ENCODE measurements around the gene MAP3K15. TPM values are rescaled to one million over a fixed set of nuclear protein-coding genes. Genes with fewer than 3 reads are reported as not detected.

Gene MAP3K15
- total RNA-seq, 1 experiment from 2014 or later: 1.3 TPM

DNA sequence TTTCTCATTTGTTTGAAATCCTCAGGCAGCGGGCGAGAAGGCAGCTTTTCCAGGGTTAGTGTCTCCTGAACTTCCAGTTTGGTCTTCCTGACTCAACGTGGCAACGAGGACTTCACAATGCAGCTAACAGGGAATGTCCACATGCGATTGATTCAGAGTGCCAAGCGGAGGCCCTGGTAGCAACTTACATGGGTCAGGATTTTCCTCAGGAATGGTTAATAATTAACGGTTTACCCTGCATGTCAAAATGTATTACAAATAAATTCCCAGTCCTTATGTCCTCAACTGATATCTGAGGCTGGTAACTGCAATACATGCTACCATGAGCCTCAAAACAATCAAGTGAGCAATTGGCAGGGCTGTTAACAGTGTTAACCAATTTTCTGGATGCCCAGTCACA lies 67.2 kb downstream of the MAP3K15 start:
- no peak overlapping the region for H3K9ac ChIP-seq (ENCODE audit: low read length)
- no peaks in the 10 kb centered on the region for H3K36me3 ChIP-seq (ENCODE audit: control insufficient read depth in 1 of 2, insufficient read depth in 2 of 2, low read length in 2 of 2)
- DNase-seq (ENCODE audit: low read depth, low spot score) (no peak), ATAC-seq (no peak)
- ChIA-PET POLR2A (no interaction called here), CTCF (no interaction called here), RAD21 (ENCODE audit: low non-redundant PET in 1 of 2, low total read pairs in 2 of 2, uncharacterized antibody in 2 of 2, unreplicated experiment in 2 of 2) (no interaction called here)
- H3K4me1 ChIP-seq (ENCODE audit: control insufficient read depth in 1 of 2, insufficient read depth in 2 of 2, low read length in 2 of 2): no peaks in the 10 kb centered on the region
- no peaks in the 10 kb centered on the region for H4K20me1 ChIP-seq (ENCODE audit: insufficient read depth)
- H2AFZ ChIP-seq (ENCODE audit: low read depth, low read length, poor library complexity, severe bottlenecking): no peak overlapping the region
- no peaks in the 10 kb centered on the region for H3K79me2 ChIP-seq (ENCODE audit: insufficient read depth, low read length)
- no peaks in the 10 kb centered on the region for H3K9me2 ChIP-seq (ENCODE audit: insufficient read depth)
- no peaks in the 10 kb centered on the region for H3K9me3 ChIP-seq (ENCODE audit: control insufficient read depth in 1 of 2, insufficient read depth in 1 of 2, low read depth in 1 of 2, low read length in 2 of 2)
- intact Hi-C loops (cut with micrococcal nuclease): no loop called here
- H3K27me3 ChIP-seq (ENCODE audit: insufficient read depth, low read length): no peaks in the 10 kb centered on the region
- H3K4me3 ChIP-seq (replicated peaks in 1 of 2; ENCODE audit: low read depth in 1 of 2, low read length in 2 of 2): no peak overlapping the region
- no peak overlapping the region for H3K4me2 ChIP-seq (ENCODE audit: low read length)
- TF ChIP-seq SP1 (IDR thresholded peaks at IDR 0.05; ENCODE audit: low read depth) (no peak), SIN3A (IDR thresholded peaks at IDR 0.05; ENCODE audit: low read depth) (no peak), EGR1 (IDR thresholded peaks at IDR 0.05; ENCODE audit: low read depth) (no peak), POLR2A (IDR thresholded peaks at IDR 0.05; ENCODE audit: borderline replicate concordance, extremely low read depth, insufficient read depth, insufficient read length) (no peak), POLR2AphosphoS5 (IDR thresholded peaks at IDR 0.05; ENCODE audit: low read depth, low read length) (no peak), CBX3 (IDR thresholded peaks at IDR 0.05; ENCODE audit: low read depth) (no peak), TCF7L2 (IDR thresholded peaks at IDR 0.05; ENCODE audit: borderline replicate concordance, extremely low read depth, insufficient read depth, insufficient read length) (no peak), EZH2phosphoT487 (IDR thresholded peaks at IDR 0.05; ENCODE audit: borderline replicate concordance) (no peak), YY1 (IDR thresholded peaks at IDR 0.05; ENCODE audit: extremely low read depth, insufficient replicate concordance, low read depth, low read length) (no peak), ELF1 (IDR thresholded peaks at IDR 0.05; ENCODE audit: borderline replicate concordance, low read depth) (no peak), ZFX (IDR thresholded peaks at IDR 0.05) (no peak)
- TF ChIP-seq, protein P1, sequence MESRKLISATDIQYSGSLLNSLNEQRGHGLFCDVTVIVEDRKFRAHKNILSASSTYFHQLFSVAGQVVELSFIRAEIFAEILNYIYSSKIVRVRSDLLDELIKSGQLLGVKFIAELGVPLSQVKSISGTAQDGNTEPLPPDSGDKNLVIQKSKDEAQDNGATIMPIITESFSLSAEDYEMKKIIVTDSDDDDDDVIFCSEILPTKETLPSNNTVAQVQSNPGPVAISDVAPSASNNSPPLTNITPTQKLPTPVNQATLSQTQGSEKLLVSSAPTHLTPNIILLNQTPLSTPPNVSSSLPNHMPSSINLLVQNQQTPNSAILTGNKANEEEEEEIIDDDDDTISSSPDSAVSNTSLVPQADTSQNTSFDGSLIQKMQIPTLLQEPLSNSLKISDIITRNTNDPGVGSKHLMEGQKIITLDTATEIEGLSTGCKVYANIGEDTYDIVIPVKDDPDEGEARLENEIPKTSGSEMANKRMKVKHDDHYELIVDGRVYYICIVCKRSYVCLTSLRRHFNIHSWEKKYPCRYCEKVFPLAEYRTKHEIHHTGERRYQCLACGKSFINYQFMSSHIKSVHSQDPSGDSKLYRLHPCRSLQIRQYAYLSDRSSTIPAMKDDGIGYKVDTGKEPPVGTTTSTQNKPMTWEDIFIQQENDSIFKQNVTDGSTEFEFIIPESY (IDR thresholded peaks at IDR 0.05; ENCODE audit: extremely low read depth, insufficient replicate concordance, low read length): no peak
- TF ChIP-seq, protein P2, sequence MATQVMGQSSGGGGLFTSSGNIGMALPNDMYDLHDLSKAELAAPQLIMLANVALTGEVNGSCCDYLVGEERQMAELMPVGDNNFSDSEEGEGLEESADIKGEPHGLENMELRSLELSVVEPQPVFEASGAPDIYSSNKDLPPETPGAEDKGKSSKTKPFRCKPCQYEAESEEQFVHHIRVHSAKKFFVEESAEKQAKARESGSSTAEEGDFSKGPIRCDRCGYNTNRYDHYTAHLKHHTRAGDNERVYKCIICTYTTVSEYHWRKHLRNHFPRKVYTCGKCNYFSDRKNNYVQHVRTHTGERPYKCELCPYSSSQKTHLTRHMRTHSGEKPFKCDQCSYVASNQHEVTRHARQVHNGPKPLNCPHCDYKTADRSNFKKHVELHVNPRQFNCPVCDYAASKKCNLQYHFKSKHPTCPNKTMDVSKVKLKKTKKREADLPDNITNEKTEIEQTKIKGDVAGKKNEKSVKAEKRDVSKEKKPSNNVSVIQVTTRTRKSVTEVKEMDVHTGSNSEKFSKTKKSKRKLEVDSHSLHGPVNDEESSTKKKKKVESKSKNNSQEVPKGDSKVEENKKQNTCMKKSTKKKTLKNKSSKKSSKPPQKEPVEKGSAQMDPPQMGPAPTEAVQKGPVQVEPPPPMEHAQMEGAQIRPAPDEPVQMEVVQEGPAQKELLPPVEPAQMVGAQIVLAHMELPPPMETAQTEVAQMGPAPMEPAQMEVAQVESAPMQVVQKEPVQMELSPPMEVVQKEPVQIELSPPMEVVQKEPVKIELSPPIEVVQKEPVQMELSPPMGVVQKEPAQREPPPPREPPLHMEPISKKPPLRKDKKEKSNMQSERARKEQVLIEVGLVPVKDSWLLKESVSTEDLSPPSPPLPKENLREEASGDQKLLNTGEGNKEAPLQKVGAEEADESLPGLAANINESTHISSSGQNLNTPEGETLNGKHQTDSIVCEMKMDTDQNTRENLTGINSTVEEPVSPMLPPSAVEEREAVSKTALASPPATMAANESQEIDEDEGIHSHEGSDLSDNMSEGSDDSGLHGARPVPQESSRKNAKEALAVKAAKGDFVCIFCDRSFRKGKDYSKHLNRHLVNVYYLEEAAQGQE (IDR thresholded peaks at IDR 0.05; ENCODE audit: low read depth): no peak
- BruUV-seq (replicated peaks): no TSS peak
- no peak overlapping the region for H3K27ac ChIP-seq (ENCODE audit: low read depth, low read length)

All from HCT116 (cell line).